LNCAP (cell line): Measurements from ENCODE around the gene ADCY3.

Source experiments
- TF ChIP-seq, protein P1 (sequence below): fragments of 450-650 bp; IDR thresholded peaks from 2 replicates; pipeline ENCODE4 v1.5.1; 2017; ENCODE audit warnings: mild to moderate bottlenecking

The ADCY3 gene

GRCh38 chr2:24906466-24906865, 13.6 kb downstream of the ADCY3 start:
- TF ChIP-seq, protein P1, sequence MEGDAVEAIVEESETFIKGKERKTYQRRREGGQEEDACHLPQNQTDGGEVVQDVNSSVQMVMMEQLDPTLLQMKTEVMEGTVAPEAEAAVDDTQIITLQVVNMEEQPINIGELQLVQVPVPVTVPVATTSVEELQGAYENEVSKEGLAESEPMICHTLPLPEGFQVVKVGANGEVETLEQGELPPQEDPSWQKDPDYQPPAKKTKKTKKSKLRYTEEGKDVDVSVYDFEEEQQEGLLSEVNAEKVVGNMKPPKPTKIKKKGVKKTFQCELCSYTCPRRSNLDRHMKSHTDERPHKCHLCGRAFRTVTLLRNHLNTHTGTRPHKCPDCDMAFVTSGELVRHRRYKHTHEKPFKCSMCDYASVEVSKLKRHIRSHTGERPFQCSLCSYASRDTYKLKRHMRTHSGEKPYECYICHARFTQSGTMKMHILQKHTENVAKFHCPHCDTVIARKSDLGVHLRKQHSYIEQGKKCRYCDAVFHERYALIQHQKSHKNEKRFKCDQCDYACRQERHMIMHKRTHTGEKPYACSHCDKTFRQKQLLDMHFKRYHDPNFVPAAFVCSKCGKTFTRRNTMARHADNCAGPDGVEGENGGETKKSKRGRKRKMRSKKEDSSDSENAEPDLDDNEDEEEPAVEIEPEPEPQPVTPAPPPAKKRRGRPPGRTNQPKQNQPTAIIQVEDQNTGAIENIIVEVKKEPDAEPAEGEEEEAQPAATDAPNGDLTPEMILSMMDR: no peak

GRCh38 chr2:24903161-24904103, 16.6 kb downstream of the ADCY3 start:
- TF ChIP-seq, protein P1: no peak

- TF ChIP-seq, protein P1: no peak
These were observed 20.6 kb downstream of the ADCY3 start for GRCh38 chr2:24899361-24899910.

DNA sequence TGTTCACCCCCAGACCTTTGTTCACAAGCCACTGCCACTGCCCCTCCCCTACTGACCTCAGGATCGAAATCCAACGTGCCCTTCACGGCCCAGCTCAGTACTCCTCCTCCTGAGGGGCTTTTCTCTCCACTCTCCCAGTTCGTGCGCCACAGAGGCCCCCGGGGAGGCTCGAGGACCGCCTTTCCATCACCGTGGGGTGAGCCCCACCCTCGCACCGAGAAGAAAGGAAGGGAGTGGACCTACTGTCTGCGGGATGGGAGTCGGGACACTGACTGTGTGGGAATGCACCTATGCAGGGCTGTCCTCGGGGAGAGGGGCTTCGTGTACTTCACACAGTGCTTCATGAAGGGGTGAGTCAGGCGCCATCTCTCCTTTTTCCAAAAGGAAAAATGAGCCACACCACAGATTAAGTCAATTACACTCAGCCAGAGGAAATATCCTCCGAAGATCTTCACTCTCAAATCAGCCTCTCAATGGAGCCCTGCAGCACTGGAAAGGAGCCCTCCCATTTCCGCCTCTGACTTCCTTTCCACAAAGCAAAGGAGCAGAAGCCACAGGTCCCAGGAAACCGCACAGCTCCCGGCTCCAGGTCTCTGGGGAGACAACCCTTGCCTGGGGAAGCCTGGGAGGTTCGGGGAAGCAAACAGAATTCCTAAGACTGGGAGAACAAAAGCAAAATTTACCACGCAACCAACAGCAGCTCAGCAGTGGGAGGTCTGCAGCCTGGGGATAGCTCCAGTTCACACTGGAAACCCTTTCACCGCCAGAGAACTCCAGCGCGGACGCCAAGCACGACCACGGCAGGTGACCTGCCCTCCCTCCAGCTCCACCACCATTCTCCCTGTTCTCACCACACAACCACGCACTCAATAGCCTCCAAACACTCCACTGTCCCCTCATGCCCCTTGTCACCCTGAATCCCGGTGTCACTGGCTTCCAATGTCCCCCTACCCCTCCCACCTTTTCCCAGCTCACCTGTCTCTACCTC, 21.6 kb downstream of the ADCY3 start:
- TF ChIP-seq, protein P1: no peak

- TF ChIP-seq, protein P1: no peak
These were observed 25.3 kb downstream of the ADCY3 start for GRCh38 chr2:24894750-24895149.

DNA sequence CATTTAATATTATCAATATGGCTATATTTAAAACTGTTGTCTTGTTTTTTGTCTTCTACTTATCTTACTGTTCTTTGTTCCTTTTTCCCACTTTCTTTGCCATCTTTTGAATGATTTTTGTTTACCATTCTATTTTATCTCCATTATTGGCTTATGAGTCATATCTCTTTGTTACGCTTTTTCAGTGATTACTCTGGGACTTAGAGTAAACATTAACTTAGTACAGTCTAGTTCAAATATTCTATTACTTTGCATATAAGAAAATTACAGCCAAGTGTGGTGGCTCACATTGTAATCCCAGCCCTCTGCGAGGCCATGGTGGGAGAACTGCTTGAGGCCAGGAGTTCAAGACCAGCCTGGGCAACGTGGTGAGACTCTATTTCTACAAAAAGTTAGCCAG, 26.1 kb downstream of the ADCY3 start:
- TF ChIP-seq, protein P1: no peak

GRCh38 chr2:24892928-24893327, 27.1 kb downstream of the ADCY3 start:
- TF ChIP-seq, protein P1: no peak
